GM21737 (cell line): ENCODE results near the gene EVI5L.
"Not testable (repeated sequence)": the region's sequence is repeated elsewhere in the genome, so short reads cannot be mapped to it uniquely, and the experiment has no call there.

ENCODE experiments used
- ATAC-seq: cut with Tn5 transposase; IDR thresholded peaks from one replicate; pipeline ENCODE4 v1.9.1; 2021; ENCODE audit warnings: mild to moderate bottlenecking, moderate library complexity; ENCODE audit not compliant: unreplicated experiment

Gene EVI5L

GRCh38 chr19:7816040-7816439 is 14.0 kb upstream of the EVI5L start:
- not testable (repeated sequence) for ATAC-seq

DNA sequence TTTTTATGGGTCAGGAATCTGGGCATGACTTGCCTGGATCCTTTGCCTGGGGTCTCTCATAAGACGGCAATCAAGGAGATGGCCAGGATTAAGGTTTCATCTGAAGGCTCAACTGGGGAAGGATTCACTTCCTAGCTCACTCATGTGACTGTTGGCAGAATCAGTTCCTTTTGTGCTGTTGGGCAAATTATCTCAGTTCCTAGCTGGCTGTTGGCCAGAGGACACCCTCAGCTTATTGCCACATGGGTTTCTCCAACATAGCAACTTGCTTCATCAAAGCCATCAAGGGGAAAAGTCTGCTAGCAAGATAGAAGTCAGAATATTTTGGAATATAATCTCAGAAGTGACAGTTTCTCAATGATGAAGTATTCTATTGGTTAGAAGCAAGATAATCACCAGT is 12.2 kb upstream of the EVI5L start:
- ATAC-seq: no peak

DNA sequence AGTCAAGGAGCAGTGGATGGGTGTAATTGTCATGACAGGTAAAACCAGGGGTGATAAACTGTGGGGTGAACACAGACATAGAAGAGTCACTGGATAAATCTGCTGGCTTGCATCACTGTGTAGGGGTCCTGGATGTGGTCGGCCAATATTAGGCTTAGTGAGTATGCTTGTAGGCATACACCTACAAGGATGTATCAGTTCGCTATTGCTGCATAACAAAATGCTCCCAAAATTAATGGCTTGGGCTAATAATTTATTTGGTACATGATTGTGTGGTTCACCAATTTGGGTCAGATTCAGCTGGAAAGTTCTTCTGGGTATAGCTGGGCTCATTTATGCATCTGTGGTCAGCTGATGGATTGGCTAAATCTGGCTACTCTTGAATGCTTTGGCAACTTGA is 11.2 kb upstream of the EVI5L start:
- ATAC-seq: no peak

DNA sequence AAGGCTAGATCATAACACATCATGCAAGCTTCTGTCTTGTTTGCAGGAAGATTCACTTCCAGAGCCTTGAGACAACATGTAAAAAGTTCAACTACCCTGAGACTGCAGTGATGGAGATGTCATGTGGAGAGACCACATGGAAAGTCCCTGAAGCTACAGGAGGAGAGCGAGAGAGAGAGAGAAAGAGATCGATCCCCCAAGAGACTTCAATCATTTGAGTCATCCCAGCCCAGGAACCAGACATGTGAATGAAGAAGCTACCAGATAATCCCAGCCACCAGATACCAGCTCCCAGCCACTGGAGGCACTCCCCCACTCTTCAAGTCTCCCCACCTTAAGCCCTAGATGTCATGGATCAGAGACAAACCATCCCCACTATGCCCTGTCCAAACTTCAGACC is 10.7 kb upstream of the EVI5L start:
- ATAC-seq: no peak

DNA sequence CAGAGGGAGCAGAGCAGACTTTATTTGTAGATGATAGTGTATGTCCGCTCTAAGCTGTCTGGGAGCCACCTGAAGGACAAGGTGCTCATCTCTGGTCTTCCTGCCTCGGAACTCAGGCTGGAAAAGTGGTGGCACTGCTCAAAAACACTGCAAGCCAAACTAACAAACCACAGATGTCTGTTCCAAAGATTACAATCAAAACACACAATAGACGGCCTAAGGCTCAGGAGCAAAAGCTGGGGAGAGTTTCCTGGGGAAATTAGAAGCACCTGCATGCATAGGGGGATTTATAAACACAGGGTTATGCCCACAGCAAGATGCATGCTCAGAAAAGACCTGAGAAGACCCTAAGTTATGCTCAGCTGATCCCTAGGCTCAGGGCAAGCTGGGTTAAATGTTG is 9.4 kb upstream of the EVI5L start:
- no peak for ATAC-seq

DNA sequence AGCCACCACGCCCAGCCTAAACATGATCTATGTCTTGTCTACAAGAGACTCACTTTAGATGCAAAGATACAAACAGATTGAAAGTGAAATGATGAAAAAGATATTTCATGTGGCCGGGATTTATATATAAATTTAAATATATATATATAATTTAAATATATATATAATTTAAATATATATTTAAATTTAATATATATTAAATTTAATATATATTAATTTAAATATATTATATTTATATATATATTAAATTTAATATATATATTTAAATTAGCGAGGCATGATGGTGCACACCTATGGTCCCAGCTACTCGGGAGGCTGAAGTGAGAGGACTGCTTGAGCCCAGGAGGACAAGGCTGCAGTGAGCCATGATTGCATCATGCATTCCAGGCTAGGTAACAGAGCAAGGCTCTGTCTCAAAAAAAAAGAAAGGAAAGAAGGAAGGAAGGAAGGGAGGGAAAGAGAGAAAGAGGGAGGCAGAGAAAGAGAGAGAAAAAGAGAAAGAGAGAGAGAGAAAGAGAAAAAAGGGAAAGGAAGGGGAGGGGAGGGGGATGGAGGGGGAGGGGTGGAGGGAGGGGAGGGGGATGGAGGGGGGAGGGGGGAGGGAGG is 7.0 kb upstream of the EVI5L start:
- no peak for ATAC-seq

- no peak for ATAC-seq
Observed at GRCh38 chr19:7823686-7824301, 6.2 kb upstream of the EVI5L start.

DNA sequence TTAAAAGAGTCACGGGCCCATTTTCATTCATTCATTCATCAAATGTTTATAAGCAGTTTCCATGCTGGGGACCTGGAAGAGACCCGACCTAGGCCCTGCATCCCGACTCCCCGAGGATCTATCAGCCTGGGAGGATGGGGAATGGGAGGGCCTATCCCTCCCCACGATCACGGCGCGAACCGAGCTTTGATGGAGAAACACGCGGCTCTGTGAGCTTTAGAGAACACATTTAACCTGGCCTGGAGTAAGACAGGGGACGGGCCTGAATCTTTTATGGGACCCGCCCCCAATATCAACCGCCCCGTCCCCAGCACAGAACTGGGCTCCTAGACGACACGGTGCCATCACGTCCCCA is 875 bp upstream of the EVI5L start:
- no peak for ATAC-seq

- ATAC-seq: no peak
Observed at GRCh38 chr19:7830272-7830771, 304 bp downstream of the EVI5L start.

DNA sequence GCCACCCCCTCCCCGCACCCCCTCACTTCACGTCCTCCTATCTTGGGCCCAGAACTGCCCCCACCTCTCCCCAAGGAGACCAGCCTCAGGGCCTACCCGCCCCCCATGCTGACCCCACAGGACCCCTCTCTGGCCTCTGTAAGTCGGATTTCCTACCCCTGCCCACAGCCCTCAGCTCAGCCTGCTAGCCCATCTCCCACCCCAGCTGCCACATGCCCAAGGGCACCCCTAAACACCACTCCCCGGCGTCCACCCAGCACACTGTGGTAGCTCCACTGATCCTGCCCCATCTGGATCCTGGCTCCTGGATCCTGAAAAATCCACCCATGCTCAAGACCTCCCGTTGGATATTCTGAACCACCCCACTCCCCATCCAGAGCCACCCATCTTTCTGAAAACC is 805 bp downstream of the EVI5L start:
- no peak for ATAC-seq

- ATAC-seq: no peak
Observed at GRCh38 chr19:7831452-7831851, 1.4 kb downstream of the EVI5L start.

DNA sequence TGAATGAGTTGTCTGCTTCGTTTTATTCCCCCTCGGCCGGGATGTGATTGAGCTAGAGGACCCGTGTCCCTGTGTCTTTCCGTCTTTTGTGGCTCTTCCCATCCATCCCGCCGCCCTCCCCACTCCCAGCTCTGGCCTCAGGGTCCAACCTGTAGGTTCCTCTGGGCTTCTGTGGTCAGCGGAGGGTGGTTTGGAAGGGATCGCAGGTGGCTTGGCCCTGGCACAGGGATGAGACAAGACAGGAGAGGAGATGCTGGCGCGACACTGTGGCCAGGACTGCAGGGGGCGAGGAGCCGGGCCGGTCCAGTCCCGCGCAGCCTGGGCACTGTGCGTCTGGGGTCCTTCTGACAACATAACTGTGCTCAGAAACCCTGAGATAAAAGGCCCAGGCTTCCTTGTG is 2.0 kb downstream of the EVI5L start:
- ATAC-seq: no peak

DNA sequence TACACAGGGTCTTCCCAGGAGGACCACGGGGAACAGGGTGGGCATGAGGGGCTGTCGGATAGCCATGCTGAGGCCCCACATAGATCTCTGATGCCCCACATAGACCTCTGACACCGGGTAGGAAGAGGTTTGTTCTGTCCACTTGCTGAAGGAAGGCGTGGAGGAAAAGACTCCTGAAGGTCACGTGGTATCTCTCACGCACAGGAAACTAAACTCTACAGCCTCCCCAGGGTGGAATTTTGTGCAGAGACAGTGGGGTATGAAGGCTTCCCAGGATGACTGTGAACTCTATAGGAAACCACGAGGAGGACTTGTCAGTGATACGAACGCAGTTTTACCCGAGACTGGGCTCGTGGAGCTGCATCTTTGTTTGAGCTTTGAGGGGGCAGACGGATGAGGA is 2.8 kb downstream of the EVI5L start:
- ATAC-seq: no peak

GRCh38 chr19:7833225-7834099 is 3.4 kb downstream of the EVI5L start:
- ATAC-seq: no peak

DNA sequence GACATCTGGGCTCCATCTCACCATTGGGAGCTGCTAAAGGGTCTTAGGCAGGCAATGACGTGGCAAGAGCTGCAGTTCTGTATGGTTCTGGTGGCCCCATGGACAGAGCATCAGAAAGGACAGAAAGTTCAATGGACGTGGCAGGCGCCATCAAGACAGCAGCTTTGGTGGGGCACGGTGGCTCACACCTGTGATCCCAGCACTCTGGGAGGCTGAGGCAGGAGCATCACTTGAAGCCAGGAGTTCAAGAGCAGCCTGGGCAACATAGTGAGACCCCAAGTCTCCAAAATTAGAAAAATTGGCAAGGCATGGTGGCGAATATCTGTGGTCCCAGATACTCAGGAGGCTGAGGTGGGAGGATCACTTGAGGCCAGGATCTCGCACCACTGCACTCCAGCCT is 9.5 kb downstream of the EVI5L start:
- no peak for ATAC-seq

DNA sequence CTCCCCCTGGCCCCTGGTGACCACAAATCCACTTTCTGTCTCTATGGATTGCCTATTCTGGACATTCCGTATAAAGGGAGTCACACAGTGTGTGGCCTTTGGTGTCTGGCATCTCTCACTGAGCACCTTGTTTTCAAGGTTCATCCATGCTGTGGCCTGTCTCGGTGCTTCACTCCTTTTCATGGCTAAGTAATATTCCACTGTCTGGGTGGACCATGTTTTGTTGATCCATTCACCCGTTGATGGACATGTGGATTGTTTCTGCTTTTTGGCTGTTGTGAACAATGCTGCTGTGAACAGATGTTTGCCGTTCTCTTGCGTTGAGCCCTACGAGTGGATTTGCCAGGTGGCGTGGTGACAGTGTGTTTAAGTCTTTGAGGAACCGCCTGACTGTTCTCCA is 10.6 kb downstream of the EVI5L start:
- ATAC-seq: no peak

DNA sequence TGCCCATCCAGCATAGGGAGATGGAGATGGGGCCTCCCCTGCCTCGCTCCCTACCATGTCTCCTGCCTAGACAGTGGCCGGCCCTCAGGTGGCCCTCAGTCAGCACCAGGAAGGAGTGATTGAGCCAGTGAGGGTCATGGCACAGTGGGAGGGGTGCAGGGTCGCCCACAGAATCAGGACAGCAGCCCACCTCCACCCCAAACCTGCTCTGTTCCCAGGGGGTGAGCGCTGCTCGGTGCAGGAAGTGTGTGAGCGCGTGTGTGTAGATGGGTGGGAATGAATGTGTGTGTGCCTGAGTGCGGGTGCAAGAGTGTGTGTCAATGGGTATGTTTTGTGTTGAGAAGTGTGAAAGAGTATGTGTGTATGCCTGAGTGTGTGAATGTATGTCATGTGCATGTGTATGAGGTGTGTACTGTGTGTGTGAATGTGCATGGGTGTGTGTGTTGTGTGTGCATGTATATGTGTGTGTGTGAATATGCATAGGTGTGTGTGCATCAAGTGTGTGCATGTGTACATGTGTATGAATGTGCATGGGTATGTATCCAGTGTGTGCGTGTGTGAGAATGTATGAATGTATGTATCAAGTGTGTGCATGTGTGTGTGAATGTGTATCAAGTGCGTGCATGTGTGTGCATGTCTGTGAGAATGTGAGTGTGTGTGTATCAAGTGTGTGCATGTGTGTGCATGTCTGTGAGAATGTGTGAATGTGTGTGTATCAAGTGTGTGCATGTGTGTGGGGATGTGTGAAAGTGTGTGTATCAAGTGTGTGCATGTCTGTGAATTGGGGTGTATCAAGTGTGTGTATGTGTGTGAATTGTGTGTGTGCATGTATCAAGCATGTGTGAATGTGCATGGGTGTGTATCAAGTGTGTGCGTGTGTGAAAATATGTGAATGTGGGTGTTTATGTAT is 12.0 kb downstream of the EVI5L start:
- no peak for ATAC-seq

- ATAC-seq: no peak
Observed at GRCh38 chr19:7842661-7843294, 12.8 kb downstream of the EVI5L start.

- ATAC-seq: no peak
Observed at GRCh38 chr19:7843521-7843920, 13.5 kb downstream of the EVI5L start.

DNA sequence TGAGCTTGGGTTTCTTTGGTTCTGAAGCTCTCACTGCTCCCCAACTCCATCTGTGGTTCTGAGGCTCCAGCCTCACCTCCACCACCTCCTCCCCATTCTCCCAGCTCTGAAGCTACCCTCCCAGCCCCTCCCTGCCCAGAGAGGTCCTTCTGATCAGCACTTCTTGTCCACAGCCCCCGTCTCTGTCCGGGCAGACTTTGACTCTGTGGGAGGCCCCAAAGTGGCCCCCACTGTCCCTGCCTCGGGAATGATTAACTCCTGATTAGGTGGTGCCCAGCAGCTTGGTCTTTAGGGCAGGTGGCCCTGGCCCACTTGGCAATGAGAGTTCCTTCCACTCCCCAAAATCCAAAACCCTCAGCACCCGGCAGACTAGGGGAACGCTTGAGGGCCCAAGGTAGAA is 14.4 kb downstream of the EVI5L start:
- ATAC-seq: no peak

GRCh38 chr19:7844951-7845350 is 14.9 kb downstream of the EVI5L start:
- no peak for ATAC-seq
